CD4-positive, alpha-beta T cell treated with Interleukin-4 for 1 hour (primary cell): ENCODE results near the gene DDX41.
"Not testable (repeated sequence)": the region's sequence is repeated elsewhere in the genome, so short reads cannot be mapped to it uniquely, and the experiment has no call there.

Source experiments
- DNase-seq, 2 donors: peaks; one replicate each; pipeline ENCODE4 v3.0.0-alpha.2; 2020 to 2022

Gene DDX41

DNA sequence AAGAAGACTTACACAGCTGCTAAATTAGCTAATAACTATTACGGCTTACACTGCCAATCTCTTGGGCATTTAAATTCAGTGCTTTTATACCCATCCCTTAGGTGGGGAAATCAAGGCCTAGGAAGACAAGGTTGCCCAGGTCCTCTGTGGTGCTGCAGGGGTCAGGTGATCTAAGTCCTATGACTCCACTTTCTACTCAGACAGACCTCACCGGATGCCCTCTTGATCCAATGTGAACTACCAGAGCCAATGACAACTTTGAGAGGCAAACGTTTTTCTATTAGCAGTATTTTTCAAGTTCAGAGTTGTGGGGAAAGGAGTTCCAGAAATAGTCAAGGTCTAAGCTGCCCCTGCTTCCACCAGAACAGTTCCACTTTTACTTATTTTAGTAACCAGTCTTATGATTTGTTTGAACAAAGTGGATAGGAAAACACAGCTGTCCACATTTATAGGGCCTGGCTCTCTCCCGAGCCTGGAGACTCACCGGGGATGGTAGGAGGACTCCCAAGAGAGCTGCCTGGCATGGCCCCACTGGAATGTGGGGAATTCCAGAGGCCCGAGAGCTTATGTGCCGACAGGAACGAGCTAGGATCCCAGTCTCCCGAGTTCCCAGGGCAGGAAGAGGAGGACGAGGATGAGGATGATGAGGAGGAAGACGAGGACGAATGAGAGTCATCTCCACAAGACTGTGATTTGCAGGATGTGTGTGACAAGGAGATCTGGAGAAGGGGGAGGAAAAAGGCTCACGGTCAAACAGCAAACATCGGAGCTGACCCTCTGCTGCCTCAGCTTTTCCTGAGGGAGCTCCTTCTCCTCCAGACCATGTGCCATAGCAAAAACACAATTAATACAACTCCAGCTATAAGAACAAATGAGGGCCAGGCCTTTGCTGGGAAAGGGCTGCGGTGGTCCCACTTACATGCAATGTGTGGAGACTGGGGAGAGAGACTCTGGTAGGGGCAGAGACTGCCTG is 20.9 kb upstream of the DDX41 start:
- DNase-seq, result no peak

DNA sequence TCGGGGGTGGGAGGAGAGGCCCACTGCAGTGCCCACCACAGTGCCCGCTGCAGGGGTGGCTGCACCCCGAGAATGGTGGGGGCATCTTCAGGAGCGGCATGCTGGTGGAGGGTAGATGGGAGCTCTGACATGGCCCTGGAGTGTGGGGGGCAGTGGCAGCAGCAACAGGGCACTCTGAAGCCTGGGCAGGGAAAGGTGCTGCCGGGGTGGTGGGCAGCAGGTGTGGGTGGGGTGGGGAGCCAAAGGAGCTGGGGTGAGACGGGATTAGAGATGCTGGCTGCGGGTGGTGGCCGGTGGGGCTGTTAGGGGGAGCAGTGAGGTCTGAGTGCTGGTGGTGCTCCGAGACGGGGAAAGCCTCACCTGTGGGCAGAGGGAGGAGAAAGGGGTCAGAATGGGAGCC is 19.6 kb upstream of the DDX41 start:
- no peak for DNase-seq

DNA sequence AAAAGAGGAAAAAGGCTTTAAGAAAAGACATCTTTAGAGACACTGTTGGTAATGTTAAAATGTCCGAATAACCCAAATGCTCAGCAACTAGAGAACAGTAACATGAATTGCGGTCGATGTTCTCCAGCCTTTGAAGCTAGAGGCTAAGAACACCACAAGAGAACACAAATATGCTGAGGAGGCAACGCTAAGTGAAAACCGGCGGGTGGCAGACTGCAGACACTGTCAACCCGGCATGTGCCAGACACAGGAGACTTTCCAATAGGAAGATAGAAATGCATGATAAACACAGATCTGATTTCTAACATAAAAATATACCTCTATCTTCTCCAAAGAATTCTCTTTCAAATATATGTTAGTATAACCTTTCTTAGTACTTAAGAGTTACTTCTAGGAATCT is 18.4 kb upstream of the DDX41 start:
- DNase-seq, result no peak

DNA sequence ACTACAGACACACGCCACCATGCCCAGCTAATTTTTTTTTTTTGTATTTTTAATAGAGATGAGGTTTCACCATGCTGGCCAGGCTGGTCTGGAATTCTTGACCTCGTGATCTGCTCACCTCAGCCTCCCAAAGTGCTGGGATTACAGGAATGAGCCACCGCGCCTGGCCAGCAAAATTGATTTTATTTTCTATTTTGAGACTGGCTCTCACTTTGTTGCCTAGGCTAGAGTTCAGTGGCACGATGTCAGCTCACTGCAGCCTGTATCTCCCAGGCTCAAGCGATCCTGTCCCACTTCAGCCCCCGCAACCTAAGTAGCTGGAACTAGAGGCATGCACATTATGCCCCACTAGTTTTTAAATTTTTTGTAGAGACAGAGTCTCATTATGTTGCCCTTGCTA is 17.7 kb upstream of the DDX41 start:
- DNase-seq, result not testable (repeated sequence)

DNA sequence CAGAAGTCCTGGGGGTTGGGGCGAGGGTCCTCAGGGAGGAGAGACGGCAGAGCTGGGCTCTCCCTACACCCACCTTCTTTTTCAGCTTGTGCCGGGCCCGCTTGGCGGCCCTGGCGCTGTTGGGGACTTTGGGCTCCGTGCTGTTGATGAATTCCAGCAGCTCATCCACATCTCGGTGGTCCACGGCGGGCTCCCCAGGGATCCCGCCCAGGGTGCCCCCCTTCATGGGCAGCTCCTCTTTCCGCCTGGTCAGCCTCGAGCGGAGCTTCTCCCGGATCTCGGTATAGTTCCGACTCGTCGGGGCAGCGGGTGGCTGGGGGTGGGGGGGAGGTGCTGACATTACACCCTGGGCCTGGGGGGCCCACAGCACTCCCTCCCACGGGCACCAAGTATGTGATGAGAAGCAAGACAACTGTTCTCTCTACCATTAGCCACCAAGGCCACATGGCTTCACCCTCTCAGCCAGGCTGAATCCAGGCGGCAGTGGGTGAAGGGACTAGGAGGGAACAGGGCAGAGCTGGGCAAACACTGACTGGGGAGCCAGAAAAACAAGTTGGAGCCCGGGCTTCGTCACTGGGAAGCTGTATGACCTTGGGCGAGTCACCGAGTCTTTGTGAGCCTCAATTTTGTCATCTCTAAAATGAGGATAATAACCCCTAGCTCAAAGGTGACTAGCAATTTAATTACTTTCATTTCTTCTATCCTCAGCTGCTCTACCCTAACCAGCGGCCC is 14.6 kb upstream of the DDX41 start:
- no peak for DNase-seq

DNA sequence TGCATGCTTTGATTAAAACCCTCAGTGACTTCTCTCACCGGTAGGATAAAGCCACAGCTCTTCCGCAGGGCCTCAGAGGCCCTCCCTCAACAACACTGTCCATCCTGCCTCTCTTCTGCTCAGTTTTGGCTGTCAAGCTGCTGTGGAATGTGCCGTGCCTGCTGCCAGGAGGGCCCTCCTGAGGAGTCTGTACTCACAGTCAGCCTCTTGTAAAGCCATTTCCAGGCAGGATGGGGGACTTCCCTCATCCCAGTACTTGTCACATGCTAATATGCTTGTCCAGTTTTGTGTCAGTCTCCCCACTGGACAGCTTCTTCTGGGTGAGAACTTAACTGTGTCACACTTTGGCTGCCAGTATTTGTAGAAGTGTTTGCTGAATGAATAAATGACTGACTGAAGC is 13.9 kb upstream of the DDX41 start:
- no peak for DNase-seq

DNA sequence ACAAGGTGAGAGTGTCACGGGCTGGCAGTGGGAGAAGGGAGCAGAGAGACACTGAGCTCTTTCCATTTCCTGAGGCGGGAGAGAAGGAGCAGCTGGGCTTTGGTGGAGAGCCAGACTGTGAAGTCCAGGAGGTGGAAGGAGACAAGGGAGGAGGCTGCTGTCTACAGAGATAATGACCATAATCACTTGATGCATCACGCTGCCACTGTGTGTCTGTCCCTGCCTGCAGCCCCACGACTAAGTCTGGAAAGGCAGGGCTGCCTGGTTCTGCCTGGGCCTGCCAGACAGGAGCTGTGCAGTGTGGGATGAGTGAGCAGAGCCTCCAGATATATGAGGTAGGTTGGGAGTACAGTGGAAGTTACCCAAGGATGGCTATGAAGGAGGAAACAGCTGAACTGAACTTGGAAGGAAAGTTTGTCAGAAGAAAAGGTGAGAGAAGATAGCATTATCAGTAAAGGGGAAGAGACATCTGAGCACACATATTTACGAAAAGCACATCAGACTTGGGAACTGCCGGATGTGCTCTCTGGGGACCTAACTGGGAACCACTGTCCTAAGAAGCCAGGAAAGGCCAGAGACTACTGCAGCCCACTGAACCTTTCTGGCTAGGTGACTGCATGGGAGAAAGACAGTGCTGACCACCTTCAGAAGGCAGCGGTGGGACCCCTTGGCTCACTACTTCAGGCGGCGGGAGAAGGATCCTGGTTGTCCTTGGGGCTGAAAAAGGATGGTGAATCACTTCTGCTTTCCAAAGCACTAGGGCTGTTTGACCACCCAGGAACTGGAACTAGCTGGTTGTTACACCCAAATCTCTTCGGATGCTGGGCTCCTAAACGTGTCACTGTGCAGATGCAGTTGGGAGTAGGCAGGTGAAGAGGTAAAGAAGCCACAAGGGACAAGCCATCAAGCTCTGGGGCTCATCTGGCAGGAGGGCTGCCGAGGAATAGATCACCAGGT is 12.8 kb upstream of the DDX41 start:
- no peak for DNase-seq

DNA sequence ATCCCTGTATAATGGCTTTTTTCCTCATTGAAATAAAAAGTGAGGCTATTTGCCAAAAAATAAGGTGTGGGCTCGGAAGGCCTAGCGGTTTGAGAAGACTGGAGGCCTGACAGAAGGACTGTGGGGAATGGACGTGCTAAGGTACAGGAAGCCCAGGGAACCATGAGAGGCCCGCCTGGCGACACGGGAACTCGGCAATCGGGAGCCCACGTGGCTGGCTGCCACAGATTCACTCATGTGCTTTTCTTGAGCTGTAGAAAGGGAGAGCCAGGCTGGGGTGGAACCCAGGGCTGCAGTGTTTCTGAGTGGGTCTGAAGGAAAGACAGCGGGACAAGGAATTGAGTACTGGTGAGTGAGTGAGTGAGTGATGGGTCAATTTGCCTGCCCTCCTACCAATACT is 11.9 kb upstream of the DDX41 start:
- DNase-seq, result no peak

DNA sequence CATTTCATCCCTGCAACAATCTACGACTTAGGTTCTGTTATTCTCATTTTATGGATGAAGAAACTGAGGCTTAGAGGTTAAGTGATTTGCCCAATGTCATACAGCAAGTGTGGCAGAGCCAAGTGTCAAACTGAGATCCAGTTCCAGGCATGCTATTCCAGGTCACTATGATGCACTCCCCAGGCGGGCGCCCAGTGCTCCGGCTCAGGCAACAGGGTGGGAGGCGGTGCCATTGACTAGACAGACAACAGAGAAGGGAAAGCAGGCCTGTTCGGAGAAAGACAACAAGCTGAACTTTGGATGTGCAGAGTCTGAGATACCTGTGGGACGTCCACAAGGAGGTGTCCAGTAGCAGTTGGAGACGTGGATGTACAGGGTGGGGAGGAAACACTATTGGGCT is 10.8 kb upstream of the DDX41 start:
- no peak for DNase-seq

DNA sequence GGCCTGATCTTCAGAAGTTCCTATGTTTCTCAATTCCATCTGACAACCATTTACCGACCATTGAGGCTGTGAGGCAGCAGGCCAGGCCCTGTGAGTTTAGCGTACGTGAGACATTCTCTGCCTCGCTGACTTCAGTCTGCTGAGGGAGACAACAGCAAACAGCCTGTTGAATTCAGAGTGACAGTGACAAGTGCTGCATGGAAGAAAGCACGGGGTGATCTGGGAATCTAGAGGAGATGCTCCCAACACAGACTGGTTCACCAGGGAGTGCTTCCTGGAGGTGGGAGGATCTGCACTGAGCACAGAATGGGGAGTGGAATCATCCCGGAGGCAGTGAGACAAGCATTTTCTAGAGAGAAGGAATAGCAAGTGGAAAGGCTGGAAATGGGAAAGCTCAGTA is 10.0 kb upstream of the DDX41 start:
- DNase-seq, result no peak

DNA sequence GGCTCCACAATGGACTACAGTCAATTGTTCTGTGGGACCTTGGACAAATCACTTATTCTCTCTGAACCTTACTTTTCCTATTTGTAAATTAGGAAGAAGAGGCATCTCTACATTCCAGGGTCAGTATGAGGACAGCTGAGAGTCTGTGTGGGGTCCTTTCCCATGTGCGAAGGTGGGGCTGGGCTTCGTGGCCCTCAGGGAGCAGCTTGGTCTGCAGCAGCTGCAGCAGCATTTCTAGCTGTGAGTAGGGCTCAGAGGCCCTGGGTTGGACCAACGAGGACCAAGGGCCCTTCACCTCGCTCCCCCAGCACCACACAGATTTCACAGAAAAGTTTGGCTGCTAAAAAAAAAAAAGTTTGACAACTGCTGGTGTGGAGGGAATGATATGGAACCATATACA is 9.4 kb upstream of the DDX41 start:
- no peak for DNase-seq

DNA sequence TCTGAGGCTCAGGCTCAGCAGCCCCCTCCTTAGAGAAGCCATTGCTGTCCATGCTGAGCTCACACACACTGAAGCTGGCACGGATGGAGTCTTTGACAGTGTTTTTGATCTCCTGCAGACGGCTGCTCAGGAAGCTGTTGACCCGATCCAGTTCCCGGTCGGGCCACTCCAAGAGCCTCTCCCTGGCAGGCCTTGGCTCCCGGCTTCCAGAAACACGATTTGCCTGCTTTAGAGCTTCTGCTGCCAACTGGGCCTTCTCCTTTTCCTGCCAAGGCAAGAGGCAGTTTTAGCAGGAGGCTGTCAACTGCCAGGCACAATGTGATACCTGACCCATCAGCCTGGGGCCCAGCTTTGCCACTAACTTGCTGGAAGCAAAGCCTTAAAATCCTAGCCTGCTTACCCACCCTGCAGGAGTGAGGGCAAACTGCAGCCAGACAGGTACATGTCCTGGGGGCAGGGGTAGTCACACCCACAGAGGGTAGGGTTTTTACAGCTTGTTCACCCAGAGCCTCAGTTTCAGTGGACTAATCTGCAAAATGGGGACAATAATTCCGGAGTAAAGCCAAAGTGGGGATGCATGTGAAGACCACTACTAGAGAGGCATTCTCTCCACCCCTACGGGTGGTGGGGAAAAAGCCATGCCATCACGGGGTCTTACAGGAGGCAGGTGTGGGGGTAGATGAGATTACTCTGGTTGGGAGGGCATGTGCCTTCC is 8.3 kb upstream of the DDX41 start:
- no peak for DNase-seq

DNA sequence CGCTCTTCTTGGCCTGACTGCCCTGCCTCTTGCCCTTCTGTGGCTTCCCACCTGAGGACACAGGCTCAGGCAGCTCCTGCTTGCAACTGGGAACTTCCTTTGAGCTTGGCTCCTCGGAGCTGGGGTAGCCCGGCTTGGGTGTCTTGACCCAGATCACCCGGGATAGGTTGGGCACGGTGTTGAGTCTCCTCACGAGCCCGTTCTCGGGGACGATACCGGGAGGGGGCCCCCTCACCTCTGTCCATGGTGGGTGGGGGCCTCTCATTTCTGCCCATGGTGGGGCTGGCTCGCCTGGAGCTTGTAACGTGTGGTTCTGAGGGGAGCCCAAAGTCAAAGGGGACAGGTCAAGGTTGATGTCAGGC is 7.8 kb upstream of the DDX41 start:
- DNase-seq, result no peak

DNA sequence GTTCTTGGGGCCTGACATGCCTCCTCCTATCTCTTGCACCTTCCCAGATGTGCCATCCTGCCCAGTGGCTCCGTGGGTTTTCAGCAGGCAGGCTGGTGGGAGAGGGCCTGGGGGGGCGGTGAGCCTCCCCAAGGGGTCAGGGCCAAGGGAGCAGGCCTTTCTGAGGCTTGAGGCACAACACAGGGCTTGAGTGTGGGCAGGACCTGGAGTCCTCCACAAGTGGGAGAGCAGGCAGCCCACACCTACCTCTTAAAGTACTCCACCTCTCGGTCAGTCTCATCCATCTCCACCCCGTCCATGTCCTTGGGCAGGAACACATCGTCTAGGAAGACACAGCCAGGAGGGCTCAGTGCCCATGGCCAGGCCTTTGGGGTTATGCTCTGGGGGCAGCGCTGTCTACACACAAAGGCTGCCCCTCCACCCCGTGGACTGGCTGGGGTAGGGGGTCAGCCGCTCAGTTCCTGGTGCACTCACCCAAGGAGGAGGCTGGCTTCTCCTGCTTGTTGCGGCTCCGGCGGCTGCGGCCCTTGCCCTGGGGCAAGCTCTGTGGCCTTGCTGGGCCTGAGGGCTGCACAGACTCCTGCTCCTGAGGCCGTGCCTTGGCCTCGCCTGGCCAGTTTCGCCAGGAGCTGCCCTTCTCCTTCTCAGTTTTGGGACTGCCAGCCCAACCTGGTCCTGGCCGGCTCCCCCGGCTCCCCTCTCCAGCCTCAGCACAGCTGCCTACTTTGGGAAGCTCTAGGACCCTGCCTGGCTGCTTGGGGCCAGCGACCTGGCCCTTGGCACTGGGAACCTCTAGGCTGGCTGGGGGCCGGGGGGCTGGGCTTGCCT is 7.2 kb upstream of the DDX41 start:
- no peak for DNase-seq

DNA sequence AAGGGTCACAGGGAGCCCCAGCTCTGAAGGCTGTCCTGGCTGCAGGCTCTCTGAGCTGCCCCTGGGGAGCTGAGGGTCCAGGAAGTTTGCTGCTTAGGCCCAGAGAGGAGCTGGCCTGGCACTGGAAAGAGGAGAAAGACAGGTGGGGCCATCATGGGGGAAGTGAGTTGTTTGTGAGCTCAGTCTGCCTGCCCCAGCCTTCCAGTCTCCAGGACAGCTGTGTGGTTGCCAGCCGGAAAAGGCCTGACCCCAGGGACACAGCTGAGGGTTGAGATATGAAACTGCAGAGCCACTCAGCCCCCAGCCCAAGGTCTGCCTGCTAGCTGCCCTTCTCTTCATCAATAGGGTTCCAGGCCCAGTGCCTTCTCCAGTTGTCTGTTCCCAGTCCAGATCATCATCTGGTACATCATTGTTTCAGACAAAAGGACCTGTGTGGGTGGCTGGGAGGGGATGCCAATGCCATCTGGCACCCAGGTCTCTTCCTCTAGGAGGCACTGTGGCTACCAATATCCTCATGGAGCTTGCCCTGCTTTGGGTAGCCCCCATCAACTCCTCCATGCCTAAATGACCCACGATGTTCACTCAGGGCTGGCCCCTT is 4.3 kb upstream of the DDX41 start:
- no peak for DNase-seq

DNA sequence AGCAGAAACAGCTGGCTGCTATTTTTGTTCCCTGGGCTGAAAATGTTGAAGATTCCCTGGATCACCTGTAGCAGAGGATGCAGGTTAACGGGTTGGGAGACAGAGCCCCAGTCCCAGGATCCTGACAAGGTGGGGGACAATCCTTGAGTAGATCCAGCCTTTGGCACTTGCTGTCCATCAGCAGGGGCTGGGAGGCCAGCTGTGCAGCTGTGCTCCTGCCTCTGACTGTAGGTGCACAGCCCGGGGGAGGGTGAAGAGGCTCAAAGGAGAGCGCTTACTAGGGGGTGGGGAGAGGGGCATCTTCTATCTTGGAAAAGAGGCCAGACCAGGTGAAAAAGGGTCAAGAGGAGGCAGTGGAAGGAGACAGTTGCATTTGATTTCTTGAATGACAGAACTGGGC is 3.5 kb upstream of the DDX41 start:
- no peak for DNase-seq

DNA sequence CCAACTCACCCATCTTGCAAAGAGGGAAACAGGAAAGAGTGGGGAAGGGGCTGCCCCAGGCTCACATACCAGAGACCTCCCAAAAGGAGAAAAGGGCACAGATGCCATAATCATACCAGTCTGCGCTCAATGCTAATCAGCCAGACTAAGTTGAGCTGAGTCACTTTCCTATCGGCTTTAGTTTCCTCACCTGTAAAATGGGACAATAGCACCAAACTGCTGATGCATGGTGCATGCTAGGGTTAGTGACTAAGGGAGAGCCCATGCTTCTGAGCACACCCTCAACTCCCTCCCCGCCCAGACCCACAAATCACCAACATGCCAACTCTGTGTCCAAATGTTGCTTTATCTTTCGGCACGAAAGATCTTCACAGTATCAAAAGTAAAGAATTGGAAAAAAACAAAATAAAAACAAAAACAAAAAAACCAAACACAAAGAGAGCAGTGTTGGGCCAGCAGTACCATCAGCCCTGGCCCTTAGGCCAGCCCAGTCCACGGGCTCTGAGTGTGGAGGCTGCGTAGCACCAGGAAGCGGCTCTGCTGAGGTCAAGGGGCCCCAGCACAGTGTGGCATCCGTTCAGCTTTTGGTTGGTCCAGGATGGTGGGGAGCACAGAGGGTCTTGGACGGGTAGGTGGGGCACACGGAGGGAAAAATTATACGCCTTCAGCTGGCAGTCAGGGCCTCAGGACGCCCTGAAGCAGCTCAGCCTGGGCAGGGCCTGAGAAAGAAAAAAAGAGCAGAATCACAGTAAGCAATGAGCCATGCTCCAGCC is 2.9 kb upstream of the DDX41 start:
- no peak for DNase-seq

DNA sequence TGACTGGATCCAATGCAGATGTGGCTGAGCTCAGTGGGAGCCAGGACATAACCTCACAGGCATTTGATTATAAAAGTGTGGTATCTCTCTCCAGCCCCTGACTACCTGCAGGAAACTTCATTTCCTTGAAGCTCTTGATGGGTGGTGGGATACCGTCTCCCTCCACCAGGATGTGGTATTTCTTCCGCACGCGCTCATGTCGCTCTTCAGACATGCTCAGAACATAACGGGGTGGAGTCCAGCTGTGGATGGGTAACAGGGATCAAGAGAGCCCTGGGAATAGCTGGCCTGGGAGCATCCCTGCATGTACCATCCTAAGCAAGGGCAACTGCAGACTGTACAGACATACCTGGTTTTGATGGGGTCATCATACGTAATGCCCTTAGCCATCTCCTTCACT is 1.2 kb downstream of the DDX41 start:
- DNase-seq, result no peak

DNA sequence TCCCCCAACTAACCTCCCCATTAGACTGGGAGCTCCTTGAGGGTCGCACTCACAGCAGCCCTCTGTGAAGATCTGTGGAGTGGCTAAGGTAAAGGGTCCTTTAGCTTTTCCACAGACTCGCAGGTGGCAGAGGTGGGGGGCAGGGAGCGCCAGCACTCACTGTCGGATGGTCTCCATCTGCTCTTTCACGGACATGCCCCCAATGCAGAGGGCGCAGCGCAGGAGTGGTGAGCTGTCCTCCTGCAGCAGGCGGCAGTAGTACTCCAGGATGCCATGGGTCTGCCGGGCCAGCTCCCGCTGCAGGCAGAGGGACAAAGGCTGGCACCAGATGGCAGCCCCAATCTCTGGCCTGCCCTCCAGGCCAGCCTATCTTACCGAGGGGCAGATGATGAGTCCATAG is 2.2 kb downstream of the DDX41 start:
- DNase-seq, result no peak

DNA sequence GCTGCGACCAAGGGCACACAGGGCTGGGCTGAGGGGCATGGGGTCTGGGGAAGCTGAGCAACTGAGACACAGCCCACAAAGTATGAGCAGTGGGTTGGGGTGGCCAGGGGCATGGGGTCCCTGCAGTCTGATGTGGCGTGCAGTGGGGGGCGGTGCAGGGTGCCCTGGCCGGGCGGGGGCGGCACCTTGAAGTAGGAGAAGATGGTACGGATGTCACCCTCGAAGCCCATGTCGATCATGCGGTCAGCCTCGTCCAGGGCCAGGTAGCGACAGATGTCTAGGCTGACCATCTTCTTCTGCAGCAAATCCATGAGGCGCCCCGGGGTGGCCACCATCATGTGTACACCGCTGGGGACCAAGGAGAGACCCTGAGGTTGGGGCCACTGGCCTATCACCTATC is 3.3 kb downstream of the DDX41 start:
- DNase-seq, result no peak
